Measurements from ENCODE around the gene PIGU.

Gene PIGU

DNA sequence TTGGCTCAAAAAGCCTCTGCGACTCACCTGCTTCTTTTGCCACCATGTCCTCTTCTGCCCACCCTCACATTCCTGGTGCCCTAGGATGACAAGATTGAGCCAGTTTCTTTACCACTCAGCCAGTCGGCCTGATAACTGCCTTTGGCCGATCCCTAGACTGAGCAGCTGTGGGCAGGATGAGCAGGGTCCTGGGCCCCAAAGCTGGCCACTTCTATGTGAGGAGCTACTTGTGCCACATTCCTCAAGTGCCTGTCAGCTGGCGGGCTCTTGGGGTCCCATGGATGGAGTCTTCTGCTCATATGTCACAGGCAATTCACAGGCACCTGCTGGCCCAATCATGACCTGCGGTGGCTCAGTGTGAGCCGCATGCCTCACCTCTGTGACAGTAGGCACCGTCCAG is 144.1 kb downstream of the PIGU start:
- H3K4me3 ChIP-seq (replicated peaks; ENCODE audit: low read depth, low read length): no peak overlapping the region
- no peak for DNase-seq (ENCODE audit: low read depth)
- TF ChIP-seq, protein P1, sequence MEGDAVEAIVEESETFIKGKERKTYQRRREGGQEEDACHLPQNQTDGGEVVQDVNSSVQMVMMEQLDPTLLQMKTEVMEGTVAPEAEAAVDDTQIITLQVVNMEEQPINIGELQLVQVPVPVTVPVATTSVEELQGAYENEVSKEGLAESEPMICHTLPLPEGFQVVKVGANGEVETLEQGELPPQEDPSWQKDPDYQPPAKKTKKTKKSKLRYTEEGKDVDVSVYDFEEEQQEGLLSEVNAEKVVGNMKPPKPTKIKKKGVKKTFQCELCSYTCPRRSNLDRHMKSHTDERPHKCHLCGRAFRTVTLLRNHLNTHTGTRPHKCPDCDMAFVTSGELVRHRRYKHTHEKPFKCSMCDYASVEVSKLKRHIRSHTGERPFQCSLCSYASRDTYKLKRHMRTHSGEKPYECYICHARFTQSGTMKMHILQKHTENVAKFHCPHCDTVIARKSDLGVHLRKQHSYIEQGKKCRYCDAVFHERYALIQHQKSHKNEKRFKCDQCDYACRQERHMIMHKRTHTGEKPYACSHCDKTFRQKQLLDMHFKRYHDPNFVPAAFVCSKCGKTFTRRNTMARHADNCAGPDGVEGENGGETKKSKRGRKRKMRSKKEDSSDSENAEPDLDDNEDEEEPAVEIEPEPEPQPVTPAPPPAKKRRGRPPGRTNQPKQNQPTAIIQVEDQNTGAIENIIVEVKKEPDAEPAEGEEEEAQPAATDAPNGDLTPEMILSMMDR (IDR thresholded peaks at IDR 0.05; ENCODE audit: low read length, missing control alignments): no peak

DNA sequence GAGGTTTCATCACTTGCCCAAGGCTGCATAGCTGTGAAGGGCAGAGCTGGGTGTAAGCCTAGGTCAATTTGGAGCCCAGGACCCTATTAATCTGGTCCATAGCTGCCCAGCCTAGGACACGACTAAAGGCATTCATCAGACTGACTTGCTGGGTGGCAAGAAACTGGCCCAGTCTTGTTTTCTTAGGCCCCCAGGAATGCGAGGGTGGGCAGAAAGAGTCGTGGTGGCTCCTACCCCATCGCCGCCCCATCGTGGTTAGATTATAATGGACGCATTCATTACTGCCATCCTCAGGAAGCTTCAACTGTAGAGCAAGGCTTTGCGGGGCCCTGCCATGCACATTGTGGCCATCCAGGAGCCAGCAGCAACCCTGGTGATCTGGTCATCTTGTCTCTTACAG is 144.6 kb downstream of the PIGU start:
- TF ChIP-seq, protein P1 (IDR thresholded peaks at IDR 0.05; ENCODE audit: low read length, missing control alignments): no peak
- DNase-seq (ENCODE audit: low read depth): no peak
- H3K4me3 ChIP-seq (replicated peaks; ENCODE audit: low read depth, low read length): no peak overlapping the region

DNA sequence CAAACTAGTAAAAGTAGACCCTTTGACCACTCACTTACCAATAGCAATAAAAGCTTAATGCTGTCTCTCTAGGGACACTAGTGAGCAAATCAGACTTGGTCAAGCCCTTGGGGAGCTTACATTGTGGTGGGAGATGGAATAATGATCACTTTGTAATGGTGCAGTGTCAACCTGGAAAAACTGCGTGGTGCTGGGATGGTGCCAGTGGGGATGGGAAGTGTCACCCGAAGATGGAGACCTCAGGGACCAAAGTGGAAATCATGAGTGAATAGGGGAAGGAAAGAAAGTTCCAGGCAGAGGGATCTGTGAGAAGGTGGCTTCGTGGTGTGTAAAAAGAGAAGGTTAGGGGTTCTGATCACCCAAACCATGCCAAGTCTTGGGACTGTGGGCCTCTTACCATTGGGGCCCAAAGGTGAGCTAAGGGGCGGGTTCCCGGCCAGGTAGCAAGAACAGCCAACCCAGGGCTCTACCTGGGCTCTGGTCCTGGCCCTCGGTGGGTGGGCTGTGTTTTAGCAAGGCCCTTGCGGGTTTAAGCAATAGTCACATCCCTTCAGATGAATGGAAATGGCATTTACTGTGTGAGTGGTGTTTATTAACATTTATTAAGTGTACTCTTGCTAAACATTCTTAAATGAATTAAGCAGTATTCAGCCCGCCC is 145.2 kb downstream of the PIGU start:
- H3K4me3 ChIP-seq (replicated peaks; ENCODE audit: low read depth, low read length): no peak overlapping the region
- no peak for DNase-seq (ENCODE audit: low read depth)
- TF ChIP-seq, protein P1 (IDR thresholded peaks at IDR 0.05; ENCODE audit: low read length, missing control alignments): no peak

DNA sequence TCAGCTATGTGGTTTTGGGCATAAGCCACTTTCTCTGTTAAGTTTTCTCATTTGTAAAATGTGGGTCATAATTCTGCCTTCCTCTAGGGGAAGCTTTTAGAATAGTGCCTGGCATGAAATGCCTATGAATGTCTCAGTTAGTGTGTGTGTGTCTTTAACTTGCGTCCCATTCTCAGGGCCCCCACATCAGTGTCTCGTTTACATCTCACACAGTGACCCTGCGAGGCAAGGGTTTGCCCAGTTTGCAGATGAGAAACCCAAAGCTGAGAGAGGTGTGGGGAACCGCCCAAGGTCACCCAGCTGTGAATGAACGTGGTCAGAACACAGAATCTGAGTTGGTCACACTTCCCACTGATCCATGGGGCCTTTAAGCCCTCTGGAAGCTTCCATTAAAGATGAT is 146.6 kb downstream of the PIGU start:
- no peak overlapping the region for H3K4me3 ChIP-seq (replicated peaks; ENCODE audit: low read depth, low read length)
- no peak for DNase-seq (ENCODE audit: low read depth)
- TF ChIP-seq, protein P1 (IDR thresholded peaks at IDR 0.05; ENCODE audit: low read length, missing control alignments): no peak

DNA sequence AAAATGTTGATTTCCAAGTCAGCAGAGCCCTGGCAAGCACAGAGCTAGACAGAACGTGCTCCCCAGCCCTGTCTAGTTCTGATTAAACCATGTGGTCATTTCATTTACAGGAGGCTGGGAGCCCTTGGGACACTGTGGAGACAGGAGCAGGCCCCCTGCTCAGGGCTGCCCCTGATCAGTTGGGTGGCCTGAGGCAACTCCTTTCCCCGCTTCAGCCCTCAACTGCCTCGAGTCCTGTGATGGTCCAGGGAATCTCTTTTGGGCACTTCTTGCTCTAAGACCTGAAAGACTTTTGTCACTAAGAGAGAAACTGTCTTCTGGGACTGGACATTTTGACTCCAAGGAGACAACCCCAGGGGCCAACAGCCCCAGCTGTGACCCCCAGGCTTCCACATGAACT is 147.2 kb downstream of the PIGU start:
- TF ChIP-seq, protein P1 (IDR thresholded peaks at IDR 0.05; ENCODE audit: low read length, missing control alignments): no peak
- DNase-seq (ENCODE audit: low read depth): no peak

DNA sequence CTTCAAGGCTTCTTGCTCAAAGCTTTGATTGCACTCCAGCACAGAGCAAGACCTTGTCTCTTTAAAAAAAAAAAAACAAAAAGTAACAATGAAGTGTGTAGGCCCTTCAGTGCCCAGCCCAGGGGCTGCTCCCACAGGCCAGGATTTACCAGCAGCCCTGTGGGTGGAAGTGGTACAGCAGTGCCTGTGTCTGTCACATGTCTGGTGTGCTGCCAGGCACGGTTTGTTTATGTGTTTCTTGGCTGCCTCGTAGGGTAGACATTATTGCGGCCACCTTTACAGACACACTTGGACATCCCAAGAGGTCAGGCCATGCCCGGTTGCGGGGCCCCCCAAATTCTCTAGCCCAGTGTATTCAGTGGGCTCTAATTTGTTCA is 148.0 kb downstream of the PIGU start:
- no peak overlapping the region for H3K4me3 ChIP-seq (replicated peaks; ENCODE audit: low read depth, low read length)
- TF ChIP-seq, protein P1 (IDR thresholded peaks at IDR 0.05; ENCODE audit: low read length, missing control alignments): no peak
- DNase-seq (ENCODE audit: low read depth): peak; percentile 16

More for the DNA sequence above, 147.2 kb downstream of the PIGU start:
- H3K4me3 ChIP-seq (replicated peaks; ENCODE audit: low read depth, low read length): no peak overlapping the region

DNA sequence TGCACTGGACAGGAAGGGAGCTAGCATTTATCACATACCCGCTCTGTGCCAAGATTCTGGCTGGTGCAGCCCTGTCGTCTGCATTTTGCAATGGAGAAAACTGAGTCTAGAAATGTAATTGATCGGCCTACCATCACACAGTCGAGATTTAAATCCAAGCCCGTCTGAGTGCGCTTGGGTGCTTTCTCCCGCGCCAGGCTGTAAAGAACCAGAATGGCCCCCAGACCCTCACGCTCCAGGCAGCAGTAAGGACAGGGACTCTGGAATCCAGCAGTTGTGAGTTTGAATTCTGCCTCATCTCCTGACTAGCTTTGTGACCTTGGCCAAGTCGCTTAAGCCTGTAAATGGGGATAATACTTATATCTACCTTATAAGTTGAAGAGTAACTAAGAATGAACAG is 149.9 kb downstream of the PIGU start:
- TF ChIP-seq, protein P1 (IDR thresholded peaks at IDR 0.05; ENCODE audit: low read length, missing control alignments): no peak
- H3K4me3 ChIP-seq (replicated peaks; ENCODE audit: low read depth, low read length): no peak overlapping the region
- no peak for DNase-seq (ENCODE audit: low read depth)
